Vagina (tissue), 2 donors: ENCODE data around the gene WNT5A.

Source experiments
- POLR2A ChIP-seq, 2 donors: fragments of 450-650 bp; IDR thresholded peaks; one replicate each; pipeline ENCODE4 v1.6.1; 2017; ENCODE audit warnings: antibody characterized with exemption in 2 of 2, mild to moderate bottlenecking in 2 of 2, moderate library complexity in 2 of 2
- POLR2AphosphoS5 ChIP-seq, 2 donors: sonication (generic); formaldehyde crosslinking; IDR thresholded peaks; one replicate each; pipeline ENCODE4 v1.9.0; 2017; ENCODE audit warnings: antibody characterized with exemption in 2 of 2, mild to moderate bottlenecking in 2 of 2, low read depth in 1 of 2; ENCODE audit not compliant: insufficient read depth in 1 of 2
- TF ChIP-seq, protein P1 (sequence below), 3 experiments: fragments of 450-650 bp in 2 of 3; fragments of 200-600 bp in 1 of 3; sonication (generic) in 1 of 3; IDR thresholded peaks; one replicate each; pipeline ENCODE4 v1.5.1; 2017 to 2019; ENCODE audit warnings: antibody characterized with exemption in 3 of 3, mild to moderate bottlenecking in 2 of 3, moderate library complexity in 2 of 3

DNA sequence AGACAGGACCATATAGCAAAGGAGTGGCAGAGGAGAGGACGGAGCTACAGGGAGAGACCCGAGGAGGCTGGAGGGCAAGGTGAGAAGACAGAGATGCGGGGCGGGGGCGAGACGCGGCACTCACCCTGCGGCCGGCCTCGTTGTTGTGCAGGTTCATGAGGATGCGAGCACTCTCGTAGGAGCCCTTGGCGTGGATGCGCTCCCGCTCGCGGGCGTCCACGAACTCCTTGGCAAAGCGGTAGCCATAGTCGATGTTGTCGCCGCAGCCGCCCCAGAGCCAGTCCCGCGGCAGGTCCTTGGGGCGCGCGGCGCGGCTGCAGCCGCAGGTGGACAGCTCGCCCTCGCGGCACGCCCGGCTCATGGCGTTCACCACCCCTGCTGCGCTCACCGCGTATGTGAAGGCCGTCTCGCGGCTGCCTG, 12.9 kb downstream of the WNT5A start:
- TF ChIP-seq POLR2A (IDR thresholded peaks at IDR 0.05) (no peak), POLR2AphosphoS5 (IDR thresholded peaks at IDR 0.05; ENCODE audit: insufficient read depth in 1 of 2, low read depth in 1 of 2) (no peak)
- TF ChIP-seq, protein P1, sequence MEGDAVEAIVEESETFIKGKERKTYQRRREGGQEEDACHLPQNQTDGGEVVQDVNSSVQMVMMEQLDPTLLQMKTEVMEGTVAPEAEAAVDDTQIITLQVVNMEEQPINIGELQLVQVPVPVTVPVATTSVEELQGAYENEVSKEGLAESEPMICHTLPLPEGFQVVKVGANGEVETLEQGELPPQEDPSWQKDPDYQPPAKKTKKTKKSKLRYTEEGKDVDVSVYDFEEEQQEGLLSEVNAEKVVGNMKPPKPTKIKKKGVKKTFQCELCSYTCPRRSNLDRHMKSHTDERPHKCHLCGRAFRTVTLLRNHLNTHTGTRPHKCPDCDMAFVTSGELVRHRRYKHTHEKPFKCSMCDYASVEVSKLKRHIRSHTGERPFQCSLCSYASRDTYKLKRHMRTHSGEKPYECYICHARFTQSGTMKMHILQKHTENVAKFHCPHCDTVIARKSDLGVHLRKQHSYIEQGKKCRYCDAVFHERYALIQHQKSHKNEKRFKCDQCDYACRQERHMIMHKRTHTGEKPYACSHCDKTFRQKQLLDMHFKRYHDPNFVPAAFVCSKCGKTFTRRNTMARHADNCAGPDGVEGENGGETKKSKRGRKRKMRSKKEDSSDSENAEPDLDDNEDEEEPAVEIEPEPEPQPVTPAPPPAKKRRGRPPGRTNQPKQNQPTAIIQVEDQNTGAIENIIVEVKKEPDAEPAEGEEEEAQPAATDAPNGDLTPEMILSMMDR (IDR thresholded peaks at IDR 0.05), result no peak
